D341Med (cell line): Measurements from ENCODE around the gene FOSB.

Experiments
- DNase-seq: peaks from one replicate; pipeline ENCODE4 v3.0.0; 2012; ENCODE audit warnings: low spot score

Gene FOSB

DNA sequence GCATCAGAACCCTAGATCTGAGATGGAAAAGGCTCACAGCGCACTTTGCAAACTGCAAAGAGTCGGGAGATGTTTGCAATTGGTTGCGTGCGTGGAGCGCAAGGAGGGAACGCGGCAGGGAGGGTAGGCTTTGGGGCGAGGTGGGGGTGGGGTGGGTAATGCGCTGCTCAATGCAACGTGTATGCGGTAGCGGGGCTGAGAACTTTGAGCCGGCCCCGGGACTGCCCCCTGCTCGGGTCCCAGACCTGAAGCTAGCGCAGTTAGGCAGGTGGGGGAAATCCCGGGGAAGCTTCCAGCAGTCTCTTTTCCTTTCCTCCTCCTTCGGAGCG, 971 bp downstream of the FOSB start:
- no peak for DNase-seq

DNA sequence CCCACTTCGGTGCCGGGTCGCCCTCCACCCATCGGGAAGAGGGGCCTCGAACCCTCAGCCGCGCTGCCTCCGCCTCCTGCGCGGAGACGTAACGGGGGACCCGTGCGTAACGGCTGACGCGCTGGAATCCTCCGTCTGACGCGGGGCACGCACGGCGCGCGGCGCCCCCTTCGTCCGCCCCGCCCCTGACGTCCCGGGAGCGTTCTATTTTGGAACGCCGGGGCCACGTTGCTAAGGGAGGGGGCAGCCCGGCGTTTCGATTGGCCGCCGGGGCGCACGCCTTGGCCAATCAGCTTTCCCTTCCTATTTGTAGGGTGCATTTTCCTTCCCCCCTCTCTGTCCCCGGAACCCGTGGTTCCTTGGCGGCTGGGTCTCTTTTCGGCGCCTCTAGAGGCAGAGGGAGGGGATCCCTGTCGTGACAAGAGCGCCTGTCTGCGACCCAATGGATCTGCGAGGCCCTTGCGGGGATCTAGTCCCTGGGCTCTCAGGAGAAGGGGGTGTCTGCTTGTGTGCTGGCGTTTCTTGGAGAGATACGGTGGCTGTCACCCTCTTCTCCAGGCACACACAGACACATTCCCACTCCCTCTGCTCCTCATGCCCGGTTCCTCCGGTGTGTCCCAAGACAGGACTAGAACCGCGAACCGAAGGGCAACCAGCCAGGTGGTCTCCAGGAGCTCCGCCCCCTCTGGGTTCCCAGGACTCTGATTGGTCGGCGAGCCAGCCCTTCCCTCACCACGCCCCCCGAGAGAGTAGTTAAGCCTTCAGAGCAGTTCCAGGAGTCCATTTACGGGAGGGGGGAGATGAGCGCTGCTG, 1.5 kb downstream of the FOSB start:
- DNase-seq = peak; percentile 95

DNA sequence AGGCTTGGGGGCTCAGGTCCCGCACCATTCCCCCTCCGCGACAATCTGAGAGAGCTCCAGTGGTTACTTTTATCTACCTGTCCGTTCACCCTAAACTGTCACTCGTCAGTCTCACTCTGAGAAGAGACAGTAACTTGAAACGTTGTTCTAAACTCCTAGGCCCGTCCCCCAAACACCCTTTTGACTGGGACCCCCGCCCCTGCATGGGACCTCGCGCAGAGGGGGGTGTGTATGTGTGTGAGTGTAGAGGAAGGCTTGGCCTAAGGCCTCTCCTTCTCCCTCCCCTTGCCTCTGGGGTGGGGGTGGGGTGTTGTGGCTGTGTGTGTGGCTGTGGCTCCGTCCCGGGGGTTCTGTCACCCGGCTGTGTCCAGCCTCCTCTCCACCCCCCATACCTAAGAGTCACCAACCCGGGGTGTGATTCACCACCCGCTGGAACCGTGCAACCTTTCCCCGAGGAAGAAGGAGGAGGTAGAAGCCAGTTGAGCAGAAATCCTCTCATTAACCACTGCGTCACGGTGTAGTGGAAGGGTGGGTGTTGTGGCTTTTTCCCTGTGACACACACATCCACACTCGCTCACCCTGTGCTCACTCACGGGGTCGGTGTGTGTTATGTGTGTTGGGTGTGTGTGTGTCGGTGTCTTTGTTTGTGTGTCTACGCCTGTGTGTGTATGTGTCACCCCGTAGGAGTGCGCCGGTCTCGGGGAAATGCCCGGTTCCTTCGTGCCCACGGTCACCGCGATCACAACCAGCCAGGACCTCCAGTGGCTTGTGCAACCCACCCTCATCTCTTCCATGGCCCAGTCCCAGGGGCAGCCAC, 2.4 kb downstream of the FOSB start:
- DNase-seq = no peak

DNA sequence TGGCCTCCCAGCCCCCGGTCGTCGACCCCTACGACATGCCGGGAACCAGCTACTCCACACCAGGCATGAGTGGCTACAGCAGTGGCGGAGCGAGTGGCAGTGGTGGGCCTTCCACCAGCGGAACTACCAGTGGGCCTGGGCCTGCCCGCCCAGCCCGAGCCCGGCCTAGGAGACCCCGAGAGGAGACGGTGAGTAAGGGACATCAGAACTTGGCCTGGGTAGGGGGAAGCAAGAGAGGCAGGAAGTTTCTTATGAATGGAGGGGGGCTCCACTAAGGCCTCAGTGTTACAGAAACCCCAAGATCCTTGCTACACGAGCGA, 2.9 kb downstream of the FOSB start:
- no peak for DNase-seq

DNA sequence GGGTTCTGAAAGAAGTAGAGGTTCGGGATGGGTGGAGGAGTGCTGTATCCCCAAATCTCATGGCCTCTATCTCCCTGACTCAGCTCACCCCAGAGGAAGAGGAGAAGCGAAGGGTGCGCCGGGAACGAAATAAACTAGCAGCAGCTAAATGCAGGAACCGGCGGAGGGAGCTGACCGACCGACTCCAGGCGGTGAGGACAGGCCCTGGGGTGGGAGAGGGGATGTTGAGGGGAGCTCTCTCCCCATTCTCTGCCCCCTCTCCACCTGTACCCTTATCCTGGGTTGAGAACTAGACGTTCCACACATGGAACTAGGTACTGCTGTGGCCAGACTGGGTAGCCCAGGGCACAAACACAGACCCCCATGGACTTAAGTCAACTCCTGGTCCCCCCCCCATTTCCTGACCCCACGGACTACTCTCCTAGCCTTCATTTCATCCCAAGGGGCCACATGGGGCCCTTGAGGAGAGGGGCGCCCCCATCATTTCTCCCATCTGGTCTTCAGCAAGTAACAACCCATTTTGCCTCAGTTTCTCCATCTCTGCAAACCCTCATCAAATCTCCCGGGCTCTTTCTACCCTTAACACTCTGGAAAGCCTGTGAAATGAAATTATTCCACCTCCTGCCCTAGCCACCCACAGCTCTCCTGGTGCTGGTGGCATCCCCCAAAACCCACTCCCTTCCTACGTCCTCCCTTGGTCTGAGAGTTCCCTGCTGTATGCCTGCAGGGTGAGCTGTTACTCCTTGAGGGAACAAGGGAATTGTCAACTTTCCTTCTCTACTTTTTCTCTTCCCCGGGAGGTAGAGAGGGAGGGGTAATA, 3.5 kb downstream of the FOSB start:
- no peak for DNase-seq

DNA sequence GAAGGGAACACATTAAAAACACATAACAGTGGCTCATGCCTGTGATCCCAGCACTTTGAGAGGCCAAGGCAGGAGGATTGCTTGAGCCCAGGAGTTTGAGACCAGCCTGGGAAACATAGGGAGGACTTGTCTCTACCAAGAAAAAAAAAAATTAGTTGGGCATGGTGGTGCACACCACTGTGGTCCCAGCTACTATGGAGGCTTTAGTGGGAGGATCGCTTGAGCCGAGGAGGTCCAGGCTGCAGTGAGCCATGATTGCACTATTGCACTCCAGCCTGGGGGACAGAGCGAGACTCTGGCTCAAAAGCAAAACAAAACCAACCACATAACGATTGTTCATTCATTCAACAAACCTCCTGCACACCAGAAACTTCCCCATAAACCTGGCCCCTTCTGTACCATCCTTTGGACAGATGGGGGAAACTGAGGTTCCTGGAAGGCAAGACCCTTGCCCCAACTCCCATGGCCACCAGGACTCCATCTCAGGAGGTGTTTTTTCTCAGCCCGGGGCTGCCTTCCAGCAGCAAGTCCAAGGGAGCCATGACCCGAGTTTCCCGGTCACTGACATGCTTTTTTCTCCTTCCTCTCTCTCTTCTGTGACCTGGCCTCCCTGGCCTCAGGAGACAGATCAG, 4.3 kb downstream of the FOSB start:
- DNase-seq = no peak

DNA sequence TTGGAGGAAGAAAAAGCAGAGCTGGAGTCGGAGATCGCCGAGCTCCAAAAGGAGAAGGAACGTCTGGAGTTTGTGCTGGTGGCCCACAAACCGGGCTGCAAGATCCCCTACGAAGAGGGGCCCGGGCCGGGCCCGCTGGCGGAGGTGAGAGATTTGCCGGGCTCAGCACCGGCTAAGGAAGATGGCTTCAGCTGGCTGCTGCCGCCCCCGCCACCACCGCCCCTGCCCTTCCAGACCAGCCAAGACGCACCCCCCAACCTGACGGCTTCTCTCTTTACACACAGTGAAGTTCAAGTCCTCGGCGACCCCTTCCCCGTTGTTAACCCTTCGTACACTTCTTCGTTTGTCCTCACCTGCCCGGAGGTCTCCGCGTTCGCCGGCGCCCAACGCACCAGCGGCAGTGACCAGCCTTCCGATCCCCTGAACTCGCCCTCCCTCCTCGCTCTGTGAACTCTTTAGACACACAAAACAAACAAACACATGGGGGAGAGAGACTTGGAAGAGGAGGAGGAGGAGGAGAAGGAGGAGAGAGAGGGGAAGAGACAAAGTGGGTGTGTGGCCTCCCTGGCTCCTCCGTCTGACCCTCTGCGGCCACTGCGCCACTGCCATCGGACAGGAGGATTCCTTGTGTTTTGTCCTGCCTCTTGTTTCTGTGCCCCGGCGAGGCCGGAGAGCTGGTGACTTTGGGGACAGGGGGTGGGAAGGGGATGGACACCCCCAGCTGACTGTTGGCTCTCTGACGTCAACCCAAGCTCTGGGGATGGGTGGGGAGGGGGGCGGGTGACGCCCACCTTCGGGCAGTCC, 5.0 kb downstream of the FOSB start:
- DNase-seq = peak; percentile 38

DNA sequence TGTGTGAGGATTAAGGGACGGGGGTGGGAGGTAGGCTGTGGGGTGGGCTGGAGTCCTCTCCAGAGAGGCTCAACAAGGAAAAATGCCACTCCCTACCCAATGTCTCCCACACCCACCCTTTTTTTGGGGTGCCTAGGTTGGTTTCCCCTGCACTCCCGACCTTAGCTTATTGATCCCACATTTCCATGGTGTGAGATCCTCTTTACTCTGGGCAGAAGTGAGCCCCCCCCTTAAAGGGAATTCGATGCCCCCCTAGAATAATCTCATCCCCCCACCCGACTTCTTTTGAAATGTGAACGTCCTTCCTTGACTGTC, 5.5 kb downstream of the FOSB start:
- DNase-seq = no peak

DNA sequence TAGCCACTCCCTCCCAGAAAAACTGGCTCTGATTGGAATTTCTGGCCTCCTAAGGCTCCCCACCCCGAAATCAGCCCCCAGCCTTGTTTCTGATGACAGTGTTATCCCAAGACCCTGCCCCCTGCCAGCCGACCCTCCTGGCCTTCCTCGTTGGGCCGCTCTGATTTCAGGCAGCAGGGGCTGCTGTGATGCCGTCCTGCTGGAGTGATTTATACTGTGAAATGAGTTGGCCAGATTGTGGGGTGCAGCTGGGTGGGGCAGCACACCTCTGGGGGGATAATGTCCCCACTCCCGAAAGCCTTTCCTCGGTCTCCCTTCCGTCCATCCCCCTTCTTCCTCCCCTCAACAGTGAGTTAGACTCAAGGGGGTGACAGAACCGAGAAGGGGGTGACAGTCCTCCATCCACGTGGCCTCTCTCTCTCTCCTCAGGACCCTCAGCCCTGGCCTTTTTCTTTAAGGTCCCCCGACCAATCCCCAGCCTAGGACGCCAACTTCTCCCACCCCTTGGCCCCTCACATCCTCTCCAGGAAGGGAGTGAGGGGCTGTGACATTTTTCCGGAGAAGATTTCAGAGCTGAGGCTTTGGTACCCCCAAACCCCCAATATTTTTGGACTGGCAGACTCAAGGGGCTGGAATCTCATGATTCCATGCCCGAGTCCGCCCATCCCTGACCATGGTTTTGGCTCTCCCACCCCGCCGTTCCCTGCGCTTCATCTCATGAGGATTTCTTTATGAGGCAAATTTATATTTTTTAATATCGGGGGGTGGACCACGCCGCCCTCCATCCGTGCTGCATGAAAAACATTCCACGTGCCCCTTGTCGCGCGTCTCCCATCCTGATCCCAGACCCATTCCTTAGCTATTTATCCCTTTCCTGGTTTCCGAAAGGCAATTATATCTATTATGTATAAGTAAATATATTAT, 6.1 kb downstream of the FOSB start:
- no peak for DNase-seq

DNA sequence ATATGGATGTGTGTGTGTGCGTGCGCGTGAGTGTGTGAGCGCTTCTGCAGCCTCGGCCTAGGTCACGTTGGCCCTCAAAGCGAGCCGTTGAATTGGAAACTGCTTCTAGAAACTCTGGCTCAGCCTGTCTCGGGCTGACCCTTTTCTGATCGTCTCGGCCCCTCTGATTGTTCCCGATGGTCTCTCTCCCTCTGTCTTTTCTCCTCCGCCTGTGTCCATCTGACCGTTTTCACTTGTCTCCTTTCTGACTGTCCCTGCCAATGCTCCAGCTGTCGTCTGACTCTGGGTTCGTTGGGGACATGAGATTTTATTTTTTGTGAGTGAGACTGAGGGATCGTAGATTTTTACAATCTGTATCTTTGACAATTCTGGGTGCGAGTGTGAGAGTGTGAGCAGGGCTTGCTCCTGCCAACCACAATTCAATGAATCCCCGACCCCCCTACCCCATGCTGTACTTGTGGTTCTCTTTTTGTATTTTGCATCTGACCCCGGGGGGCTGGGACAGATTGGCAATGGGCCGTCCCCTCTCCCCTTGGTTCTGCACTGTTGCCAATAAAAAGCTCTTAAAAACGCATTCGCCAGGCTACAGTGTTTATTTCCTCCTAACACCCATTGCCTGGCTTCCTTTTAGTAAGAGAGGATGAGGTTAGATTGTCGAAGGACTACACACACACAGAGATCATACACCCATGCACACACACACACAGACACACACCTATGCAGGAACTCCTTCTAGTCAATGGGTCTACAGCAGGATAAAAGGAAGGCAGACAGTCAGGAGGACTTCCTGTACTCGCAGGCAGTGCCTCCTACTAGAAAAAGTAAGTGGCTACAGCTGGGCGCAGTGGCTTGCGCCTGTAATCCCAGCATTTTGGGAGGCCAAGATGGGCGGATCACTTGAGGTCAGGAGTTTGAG, 7.1 kb downstream of the FOSB start:
- DNase-seq = no peak

DNA sequence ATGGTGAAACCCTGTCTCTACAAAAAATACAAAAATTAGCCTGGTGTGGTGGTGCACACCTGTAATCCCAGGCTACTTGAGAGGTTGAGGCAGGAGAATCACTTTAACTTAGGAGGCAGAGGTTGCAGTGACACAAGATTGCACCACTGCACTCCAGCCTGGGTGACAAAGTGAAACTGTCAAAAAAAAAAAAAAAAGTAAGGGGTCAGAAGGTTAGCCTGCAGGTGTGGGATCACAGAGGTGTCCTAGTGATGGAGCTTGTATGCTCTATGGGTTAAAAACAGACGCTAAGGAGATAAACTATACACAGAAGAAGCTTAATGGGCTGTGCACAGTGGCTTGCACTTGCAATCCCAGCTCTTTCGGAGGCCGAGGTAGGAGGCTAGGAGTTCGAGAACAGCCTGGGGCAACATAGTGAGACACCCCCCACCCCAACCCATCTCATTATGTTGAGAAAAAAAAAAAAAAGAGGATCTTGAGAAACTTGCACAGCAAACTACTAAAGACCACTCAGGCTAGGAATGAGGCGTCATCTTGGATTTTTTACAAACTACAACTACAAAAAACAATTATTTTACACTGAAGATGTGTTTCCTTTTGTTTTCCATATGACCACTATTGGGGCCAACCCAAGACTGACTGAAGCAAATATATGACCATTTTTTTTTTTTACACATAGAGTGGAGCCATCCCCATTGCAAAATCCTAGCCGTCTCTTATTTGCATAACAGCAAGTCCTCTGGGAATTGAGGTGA, 7.9 kb downstream of the FOSB start:
- DNase-seq = no peak

DNA sequence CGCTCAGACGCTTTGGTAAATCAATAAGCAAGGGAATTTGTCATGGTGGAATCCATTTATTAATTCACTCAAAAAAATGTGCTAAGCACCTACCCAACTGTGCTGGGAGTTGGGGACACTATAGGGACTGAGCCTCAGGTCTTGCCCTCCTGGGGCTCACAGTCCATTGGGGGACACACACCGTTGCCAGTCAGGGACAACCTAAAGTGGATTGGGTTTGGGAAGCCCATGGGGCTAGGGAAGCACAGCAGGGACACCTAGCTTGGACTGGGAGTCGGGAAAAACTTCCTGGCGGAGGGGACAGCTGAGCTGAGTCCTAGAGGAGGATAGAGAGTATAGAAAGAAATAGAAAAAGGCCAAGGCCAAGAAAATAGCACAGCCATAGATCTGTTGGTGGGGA, 8.5 kb downstream of the FOSB start:
- DNase-seq = no peak

DNA sequence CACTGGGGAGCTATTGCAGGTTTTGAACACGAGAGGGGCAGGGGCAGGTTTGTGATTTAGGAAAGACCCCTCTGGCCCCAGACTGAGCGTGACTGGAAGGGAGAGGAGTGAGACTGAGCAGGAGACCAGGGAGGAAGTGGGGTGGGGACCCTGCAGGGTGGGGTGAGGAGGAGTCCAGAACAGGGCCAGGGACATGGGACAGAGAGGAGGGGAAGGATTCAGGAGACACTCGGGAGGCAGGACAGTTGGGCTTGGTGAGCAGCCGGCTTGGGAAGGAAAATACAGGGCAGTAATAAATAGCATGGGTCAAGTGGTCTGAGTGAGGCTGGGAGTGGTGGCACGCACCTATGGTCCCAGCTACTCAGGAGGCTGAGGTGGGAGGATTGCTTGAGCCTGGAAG, 9.4 kb downstream of the FOSB start:
- DNase-seq = no peak

DNA sequence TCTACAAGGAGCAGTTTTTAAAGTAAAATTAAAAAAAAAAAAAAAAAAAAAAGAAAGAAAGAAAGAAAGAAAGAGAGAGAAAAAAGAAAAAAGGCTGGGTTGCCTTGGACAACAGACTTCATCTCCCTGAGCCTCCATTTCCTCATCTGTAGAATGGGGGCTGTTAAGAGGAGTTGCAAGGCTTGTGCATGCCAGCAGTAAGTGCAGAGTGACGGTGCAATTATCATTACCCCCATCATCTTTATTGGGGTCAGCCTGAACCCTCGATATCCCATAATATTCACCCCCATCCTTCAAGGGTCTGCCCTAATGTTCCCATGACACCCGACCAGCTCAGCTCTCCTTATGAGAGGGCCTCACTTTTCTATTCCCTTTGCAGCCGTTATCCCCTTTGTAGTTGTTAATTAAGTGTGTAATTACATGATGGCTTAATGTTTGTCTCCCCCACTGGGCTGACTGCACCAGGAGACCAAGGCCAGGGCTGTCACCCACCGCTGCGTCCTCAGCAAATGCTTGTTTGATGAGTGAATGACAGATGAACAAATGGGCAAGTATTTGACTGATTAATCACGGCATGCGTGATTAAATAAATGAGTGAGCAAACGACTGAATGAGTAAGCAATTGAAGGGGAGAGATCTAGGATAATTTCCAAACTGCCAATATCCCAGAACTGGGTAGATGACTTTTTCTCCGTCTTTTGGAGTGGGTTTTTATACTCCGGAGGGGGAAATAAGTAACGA, 10.1 kb downstream of the FOSB start:
- DNase-seq = no peak

DNA sequence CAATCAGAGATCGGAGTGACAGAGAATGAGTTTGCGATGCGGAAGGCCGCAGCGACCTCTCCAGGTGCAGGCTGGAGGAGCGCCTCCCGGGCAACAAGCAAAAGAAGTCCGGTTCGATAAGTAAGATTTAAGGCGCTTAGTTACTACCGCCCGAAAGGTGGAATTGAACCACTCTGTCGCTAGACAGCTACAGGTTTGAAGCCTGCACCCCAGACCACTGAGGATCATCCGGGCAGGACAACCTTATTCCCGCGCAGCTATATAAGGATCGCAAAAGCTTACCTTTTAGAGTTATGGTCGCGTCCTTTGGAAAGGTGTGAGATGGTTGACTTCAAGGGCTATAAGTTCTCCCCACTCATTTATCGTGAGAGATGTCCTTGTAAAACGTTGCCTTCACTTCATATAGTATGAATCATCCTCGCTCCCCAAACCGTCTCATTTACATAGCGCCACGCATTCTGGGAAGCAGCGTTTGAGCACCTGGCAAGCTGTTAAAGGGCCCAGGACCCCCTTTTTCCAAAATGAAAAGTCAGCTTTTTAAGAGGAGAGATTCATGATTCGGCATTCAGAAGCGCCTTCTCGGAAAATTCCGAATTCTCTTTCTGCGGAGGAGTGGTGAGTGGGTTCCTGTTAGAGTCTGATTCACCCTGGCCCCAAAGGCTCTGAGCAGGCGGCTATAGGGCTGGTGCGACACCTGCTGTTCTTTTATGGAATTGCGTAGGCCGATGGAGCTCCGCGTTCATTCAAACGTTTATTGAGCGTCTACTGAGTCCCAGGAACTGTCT, 10.8 kb downstream of the FOSB start:
- peak; percentile 80 for DNase-seq

DNA sequence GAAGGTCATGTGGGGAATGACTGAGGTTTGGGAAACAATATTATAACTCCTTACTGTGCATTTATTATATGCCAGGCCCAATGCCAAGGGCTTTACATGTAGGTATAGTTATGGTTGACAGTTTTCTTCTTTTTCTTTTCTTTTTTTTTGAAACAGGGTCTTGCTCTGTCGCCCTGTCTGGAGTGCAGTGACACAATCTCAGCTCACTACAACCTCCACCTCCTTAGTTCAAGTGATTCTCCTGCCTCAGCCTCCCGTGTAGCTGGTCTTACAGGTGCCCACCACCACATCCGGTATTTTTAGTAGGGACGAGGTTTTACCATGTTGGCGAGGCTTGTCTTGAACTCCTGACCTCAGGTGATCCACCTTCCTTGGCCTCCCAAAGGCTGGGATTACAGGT, 15.2 kb downstream of the FOSB start:
- no peak for DNase-seq

DNA sequence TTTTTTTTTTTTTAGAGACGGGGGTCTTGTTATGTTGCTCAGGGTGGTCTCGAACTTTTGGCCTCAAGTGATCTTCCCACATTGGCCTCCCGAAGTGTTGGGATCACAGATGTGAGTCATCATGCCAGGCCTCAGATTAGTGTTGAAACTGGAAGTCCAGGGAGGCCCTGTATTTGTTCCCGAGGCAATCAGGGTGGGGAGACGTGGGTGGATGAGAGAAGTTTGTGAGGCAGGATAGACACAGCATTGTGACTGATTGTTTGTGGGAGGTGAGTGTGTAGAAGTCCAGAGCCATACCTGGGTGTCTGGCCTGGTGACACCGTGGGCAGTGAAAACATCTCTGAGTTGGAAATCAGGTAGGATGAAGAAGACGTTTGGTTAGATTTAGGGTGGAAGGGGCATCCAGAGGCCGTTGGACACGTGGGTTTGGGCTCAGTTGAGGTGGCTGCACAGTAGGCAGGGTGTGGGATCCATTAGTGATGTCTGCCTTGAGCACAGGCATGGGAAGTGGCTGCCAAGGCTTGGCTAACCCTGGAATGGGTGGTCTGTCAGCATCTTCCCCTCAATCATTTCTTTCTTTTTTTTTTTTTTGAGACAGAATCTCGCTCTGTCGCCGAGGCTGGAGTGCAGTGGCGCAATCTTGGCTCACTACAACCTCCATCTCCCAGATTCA, 16.6 kb downstream of the FOSB start:
- peak; percentile 2 for DNase-seq
